Measurements from ENCODE around the gene LOX. TPM values are rescaled to one million over a fixed set of nuclear protein-coding genes. Genes with fewer than 3 reads are reported as not detected.
A peak's percentile ranks its signal among the peaks of the same experiment; 100 is the strongest.

The LOX gene, protein sequence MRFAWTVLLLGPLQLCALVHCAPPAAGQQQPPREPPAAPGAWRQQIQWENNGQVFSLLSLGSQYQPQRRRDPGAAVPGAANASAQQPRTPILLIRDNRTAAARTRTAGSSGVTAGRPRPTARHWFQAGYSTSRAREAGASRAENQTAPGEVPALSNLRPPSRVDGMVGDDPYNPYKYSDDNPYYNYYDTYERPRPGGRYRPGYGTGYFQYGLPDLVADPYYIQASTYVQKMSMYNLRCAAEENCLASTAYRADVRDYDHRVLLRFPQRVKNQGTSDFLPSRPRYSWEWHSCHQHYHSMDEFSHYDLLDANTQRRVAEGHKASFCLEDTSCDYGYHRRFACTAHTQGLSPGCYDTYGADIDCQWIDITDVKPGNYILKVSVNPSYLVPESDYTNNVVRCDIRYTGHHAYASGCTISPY
- polyA plus RNA-seq (2013, experiment 1 of 2; ENCODE audit: insufficient read length): 481 TPM
- polyA plus RNA-seq (2013, experiment 2 of 2; ENCODE audit: insufficient read length): 402 TPM

DNA sequence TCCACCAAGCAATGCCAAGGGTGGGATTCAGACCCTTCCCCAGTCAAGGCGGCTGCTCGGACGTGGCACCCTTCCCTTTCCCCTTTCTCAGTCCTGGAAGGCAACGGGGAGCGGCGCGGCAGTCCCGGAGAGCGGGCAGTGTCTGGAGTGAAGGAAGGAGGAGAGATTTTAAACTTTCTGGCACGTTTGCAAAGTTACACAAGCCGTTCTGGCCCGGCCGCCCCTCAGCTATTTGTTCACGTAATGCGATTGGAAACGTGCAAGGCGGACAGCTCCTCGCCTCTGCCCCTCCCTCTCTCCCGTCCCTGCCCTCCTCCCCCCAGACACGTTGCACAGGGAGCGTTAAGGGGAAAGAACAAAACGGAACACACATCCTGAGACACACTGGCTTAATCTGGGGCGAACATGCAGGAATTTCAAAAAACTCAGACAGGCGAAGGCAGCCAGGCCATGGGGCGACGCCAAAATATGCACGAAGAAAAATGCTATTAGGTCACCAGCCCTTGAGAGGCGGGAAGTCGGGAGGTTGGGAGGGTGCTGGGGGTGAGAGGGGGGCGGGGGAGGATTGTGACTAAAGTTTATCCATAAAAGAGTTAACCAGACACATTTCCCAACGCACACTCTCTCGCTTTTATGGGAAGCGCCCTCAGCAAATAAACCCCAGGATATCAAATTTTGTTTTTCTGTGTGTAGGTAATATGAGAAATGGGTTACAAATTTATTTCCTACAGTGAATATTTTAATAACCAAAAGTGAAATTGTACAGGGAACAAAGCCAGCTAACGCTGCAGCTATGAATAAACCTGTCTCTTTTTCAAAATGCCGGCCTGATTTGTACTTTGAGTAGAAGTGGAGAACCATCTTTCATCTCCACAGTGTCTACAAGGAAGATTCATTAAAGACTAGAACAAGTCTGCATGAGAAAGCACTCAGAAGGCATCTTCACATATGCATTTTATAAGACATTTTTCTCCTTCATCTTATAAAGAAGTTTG, at the start of gene LOX:
TSS of gene LOX (minus strand) at position 144 of the 995 bp plus-strand sequence. CDS start 274 bp downstream, outside the sequence.
- peak; percentile 99 for DNase-seq

DNA sequence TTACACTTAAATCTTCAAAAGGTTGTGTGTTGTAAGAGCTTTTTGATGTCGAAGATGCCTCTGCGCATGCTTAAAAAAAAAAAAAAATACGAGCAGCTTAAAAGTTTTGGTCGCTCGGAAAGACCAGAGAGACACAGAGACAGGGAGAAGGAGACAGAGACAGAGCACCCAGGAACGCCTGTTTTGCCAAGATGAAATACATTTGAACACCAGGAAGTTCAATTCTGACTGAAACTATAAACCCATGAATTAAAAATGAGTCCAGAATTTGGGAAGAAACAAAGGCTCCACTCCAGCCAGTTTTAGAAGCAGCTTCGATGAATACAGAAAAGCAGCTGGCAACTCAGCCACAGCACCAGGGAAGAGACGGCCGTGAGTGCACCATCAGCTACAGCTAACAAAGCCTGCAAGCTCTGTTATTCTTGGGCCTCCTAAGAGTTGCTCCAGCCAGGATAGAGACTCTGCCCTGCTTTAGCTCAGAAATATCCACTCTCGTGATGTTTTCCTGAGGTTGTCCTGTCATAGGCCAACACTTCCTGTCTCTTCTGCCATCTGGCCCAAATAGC, 48.8 kb upstream of the LOX start:
- DNase-seq: peak; percentile 53

DNA sequence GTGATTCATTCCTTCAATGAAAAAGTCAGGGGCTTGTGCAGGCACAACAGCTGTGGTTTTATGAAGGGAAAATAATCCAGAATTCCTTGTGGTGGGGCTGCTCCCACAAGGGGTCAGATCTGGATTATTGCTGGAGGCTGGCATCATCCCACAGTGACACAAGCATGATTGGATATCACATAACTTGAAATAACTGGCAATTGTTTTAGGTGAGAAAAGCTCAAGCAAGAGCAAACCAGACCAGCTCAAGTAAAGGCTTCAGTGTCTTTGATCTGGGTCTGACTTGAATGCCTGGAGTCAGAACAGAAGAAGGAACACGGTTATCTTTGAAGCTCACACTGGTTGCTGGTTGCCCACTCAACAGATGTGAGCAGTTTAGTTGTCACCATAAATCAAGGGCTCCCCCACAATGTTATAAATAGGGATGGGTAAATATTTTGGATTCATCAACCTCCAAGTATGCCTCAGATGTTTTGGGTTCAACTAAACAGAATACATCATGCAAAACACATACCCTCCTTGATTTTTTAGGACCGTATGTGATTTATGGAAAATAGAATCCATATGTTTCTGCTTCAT, 48.2 kb upstream of the LOX start:
- peak; percentile 84 for DNase-seq

DNA sequence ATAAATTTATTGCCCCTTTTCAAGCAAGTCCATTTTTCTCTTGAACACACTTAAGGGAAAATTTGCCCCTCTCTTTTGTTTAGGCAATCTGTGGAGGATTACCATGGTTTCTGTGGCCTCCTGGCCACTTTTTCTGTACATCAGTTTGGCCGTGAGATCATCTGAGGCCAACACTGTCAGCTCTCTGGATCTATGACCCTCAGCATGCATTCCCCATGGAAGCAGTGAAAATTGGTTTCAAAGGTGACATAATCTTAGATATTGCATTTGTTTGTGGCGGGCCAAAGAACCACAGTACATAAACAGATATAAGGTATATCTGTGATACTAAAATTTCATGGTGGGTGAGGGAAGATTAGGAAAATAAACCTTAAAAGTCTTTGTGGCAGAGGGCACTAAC, 46.7 kb upstream of the LOX start:
- no peak for DNase-seq

DNA sequence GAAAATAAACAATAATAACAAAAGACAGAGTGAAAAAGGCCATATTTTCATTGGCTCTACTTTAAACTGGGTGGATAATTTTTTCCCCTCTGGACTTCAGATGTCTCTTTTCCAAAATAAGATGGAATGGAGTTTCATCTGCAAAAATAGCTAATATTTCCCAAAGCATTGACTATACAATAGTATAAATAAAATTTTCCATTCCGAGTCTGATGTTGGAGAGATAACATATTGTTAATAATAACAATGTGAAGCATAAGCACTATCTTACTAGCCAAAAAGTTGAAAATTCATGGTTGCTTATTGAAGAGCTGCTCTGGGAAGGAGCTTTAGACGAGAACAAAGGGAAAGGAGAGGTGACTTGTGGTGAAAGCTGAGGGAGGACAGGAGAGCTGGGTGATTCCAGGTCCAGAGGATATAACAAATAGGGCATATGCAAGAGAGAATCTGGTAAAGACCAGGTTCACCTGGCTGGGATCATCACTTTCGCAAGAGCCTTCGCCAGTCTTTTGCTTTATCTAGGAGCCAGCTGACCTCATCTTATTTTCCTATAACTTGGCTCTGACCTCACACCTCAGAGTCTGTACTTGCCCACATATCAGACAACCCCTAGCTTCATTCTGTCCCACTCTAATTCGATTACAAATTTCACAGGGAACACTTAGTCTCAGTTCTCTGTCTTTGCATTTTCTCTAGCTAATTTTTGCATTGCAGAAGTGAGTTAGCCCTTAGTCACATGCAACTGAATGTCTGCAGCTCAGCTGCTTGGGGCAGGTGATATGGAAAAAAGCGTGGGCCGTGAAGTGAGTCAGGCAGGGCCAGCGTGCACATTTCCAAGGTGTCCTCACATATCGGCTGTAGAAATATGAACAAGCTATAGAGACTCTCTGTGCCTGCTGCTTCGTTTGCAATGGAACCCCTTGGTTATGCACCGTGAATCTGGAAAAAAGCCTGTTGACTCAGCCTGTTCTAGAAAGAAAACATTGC, 43.7 kb upstream of the LOX start:
- DNase-seq: no peak

DNA sequence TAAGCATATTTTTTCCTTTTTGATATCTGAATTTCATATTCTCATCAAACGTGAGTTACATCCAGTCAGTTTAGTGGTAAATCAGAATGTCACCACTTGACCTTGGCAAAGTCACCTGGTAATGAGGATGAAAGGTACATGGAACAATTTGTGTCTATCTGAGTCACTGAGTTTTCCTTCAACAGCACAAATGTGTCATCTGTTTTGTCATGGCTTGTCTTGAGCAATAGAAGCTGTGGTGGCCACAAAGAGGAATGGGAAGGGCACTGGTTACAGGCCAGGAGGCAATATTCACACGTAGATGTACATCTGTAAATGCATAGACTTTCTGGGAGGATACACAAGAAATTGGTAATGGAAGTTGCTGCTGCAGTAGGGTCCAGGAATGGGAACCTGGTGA, 42.9 kb upstream of the LOX start:
- peak; percentile 42 for DNase-seq

DNA sequence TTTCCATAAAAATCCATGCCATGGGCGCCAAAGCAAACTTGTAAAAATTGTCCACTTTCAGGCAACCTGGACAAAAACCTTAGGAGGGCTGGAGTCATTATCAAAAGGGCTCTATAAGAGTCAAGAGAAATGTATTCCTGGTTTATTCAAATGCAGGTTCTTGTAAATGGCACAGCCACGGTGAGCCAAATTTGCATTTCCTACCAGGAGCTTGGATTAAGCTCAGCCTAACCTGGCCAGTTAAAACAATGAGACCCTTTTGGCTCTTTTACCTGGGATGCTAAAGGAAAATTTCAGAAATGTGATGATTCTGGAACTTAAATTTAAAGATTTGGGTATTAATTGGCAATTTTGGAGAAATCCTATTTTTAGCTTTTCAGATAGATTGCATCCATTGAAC, 42.4 kb upstream of the LOX start:
- DNase-seq: no peak

DNA sequence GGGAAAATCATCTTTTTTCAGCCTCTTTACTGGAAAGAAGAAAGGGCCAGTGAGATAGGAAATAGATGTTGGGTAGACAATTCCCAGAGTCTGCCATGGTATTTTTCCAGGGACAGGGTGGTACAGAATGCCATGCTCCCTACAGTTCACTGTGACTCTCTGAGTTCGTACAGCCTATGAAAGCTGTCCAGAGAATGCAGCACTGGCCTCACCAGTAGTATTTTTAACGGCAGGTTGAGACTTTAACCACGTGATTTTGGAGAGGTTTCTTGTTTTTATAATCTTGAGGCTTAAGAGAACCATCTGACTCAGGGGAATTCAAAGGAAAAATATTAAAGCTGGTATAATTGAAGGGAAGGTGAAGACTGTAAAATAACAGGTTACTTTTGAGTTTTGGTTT, 41.1 kb upstream of the LOX start:
- no peak for DNase-seq

DNA sequence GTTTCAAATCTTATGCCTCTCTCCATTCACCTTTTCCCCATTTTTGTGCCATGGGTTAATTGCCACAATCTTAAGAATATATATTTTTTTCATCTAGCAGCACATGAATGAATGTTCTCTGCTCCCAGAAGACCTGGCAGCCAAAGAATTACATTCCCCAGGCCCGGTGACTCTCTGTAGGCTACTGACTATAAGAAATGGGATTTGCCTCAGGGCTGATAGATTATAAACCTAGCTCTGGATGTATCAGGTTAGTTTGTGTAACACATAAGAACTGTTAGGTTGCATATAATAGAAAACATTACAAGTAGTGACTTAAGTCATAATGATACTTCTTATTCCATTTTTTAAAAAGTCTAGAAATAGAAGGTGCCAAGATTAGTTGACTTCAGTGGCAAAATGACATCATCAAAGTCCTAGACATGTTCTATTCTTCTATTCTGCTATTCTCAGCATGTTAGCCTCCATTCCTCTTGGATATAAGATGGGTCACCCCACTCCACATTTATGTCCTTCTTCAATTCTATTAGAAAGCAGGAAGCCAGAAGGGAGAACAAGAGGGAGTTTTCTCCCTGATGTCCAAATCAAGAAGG, 40.4 kb upstream of the LOX start:
- DNase-seq: no peak

DNA sequence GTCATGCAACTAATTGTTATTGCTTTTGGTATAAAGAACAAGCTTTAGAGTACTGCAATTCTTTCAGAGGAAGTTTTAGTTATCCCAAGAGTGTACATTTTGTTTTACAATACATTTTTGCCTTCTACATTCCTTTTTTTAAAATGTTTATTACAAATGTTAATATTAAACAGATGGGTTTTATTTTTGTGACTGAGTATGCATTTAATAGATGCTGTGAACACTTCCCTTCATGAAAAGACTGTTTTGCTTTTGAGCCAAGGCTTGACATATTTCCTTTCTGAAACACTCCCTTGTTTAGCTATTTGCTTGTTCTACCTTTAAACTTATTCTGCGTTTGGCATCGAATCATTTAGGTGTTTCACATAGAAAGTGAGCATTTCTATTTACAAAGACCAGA, 36.4 kb upstream of the LOX start:
- no peak for DNase-seq

DNA sequence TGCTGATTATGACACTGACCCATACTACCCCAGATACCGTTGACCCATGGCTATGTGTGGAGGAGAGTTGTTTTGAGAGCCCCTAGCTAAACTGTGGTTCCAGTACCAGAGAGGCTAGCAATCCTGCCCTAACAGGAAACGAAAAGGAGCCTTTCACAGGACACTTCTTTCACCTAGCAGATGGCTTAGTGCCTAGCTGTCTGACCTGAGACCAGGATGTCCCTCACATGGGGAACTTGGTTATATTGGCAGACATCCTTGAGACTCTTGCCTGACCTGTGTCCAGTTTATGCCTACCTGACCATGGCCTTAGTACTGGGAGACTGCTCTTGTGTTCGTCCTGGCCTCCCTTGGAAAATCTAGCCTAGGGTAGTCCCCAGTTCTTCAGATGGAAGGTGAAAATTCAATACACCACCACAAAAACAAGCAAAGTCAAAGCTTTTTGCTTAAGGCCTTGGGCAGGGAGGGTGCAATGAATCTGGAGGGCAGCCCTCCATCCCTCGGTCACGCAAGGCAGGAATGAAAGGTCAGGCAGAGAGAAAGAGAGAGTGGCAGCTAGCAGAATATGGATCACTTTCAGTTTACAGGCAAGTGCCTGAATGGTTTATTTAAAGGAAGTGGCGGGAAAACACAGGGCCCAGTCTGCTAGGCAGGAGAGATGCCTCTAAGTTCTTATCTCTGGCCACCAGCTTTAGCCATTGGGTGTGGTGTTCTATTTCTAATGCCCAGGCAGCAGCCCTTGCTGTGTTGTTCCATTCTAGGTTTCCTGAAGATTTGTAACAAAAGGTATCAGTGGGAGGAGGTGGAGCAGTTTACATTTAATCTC, 34.9 kb upstream of the LOX start:
- DNase-seq: no peak

DNA sequence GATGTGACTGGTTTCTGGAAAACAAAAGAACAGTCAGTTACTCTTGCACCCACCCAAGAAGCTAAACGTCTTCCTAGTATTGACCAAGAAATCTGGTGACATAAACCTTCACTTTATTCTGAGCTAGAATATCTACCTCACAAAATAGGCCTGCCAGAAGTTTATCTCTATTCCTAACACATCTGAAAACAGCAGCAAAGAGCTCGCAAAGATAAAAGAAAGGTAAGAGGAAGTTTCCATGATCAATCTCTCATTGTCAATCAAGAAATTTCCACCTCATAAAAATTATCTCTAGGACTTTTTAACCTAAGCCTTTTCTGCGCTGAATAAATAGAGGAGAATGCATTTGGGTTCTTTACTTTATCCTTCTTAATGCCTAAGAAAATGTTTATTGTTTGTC, 34.0 kb upstream of the LOX start:
- DNase-seq: no peak

DNA sequence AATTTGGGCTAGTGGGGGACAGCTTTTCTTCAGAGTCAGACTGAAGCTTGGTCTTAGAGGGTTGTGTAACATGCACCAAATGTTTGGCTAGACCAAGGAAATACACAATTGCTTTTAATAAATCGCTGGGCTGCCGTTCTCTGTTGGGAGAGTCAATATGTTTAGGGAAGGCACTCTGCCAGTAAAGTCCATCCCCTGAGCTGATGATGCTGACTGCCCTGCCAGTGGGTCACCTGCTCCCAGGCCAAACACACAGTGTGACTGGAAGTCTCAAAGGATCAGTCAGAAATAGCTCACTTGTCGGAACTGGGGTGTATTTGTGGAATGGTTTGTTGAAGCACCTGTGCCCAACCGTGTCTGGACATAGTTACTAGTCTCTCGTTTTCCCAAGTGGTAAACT, 33.4 kb upstream of the LOX start:
- no peak for DNase-seq

DNA sequence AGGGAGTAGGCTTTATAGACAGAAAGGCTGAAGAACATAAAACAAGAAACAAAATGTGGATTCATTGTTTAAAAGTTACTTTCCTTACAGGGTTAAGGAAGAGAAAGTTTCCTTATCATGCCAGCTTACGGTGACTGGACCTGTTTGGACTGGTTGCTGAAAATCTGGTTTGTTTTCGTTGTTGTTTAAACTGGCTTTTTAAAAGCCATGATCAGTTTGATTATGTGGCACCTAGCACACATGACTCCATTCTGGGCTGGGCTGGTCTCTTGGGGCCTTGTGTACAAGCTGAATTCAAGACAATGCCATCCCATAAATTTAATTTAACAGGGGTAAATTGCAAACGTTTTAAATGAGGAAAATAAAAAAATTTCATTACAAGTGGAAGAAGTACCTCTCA, 32.9 kb upstream of the LOX start:
- no peak for DNase-seq

DNA sequence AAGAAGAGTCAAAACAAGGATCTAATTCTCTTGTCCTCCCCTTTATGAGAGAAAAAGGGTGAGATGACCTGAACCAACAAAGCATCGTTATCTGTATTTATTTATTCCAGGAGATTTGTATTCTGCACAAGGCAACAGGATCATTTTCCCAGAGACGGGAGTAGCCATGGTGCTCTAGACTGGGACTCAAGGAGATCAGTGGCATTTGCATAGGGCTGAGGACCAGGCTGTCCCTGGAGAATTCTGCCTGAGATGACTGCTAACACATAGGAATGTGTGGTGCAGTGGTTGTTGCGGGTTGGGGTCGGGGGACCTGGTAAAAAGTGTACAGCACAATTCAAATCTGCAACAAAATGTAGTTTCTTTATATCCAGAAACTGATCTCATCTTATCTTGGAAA, 29.0 kb upstream of the LOX start:
- DNase-seq: peak; percentile 47

DNA sequence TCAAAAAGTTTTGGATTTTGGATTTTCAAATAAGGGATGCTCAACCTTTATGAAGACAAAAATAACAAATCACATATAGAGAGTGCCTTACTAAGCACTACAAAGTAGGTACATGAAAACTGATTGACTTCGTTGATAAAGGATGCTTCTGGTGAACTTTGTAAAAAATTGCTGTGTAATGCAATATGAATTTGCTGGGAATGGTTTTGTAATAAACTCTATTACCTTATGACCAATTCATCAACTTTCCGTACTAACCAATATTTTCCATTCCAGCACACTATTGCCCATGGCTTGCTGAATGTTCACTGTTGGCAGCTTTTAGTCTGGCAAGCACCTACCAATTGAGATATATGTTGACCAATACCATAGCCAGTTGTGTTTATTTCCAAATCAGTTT, 27.9 kb upstream of the LOX start:
- DNase-seq: no peak

DNA sequence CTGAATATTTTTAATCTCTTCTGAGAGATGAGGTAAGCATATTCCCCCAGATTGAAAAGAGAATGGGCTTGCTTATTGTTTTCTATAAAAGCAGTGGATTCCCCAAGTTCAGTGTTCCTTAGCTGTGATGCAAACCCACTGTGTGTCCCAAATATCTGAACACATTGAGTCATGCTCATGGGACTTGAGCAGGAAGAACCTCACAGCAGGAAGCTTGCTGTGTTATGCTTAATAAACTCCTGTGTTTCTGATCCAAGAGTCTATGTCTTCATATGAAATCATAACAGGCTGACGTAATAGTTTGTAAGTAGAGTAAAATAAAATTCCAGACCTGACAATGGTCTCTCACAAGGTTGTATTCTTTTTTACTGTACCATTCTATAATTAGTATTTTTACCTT, 24.8 kb upstream of the LOX start:
- peak; percentile 94 for DNase-seq

DNA sequence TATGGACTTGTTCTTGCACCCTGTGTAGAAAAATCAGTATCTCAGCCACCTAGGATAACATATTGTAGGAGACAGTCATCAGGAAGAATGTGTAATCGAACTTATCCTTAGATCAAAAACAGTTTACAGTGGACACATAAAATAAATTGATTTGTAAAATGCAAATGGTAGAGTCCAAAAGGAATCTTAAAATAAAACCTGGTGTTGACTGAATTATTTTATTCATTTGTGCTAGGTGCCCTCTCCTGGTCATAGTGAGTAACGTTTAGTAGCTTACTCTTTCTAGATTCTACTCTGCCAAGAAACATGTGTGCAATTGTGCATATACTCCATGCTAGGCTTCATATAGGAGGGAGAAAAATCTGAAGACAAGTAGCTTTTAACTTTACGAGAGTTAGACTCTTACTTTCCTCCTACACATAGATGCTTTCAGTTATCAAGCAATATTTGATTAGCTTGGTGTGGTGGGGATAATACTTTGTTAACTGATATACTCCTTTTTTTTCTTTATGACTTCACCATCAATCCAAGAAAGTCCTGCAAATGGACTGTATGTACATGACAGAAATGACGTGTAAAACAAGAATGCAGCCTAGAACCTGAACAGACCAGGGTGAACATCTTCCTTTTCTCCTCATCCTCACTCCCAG, 23.7 kb upstream of the LOX start:
- peak; percentile 73 for DNase-seq

DNA sequence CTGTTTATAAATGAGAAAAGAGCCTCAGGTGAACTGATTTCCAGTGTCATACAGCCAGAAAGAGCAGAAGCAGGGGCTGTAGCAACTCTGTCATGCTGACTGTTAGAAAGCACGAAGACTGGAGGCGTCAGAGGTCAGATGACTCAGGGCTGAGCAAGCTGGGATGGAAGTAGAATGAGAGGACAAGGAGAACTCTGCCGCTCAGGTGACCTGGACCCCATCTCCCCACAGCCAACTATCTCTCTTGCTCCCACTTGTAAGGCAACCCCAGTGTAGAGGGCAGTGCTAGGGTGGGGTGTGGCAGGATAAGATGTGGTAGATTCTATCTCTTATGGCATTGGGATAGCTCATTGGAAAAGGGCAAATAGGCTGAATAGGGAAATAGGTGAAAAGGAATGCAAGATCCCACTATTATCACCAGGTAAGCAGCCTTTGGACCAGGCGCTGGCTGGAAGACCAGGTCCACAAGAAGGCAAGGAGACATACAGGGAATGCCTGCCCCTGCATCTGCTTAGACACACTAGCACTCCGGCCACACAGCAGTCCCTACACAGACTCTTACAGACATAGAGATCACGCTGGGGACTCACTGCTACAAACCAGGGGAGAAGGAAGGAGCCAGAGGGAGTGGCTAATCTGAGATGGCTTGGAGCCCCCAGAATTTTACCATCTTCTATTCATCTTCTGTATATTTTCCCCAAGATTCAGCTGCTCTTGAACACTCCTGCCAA, 21.2 kb upstream of the LOX start:
- DNase-seq: peak; percentile 70

Data from fibroblast of skin of back (primary cell).